Glutamatergic neuron (in vitro differentiated cells): ENCODE measurements around the gene SHROOM4. TPM values are rescaled to one million over a fixed set of nuclear protein-coding genes. Genes with fewer than 3 reads are reported as not detected.
A peak's percentile ranks its signal among the peaks of the same experiment; 100 is the strongest.

ENCODE experiments used
- DNase-seq: peaks from one replicate; pipeline ENCODE4 v3.0.0; 2022
- H3K27ac Mint-ChIP-seq: one replicate; pipeline ENCODE4 v1.8.0; 2020; ENCODE audit warnings: mild to moderate bottlenecking, mixed read lengths, inconsistent platforms; ENCODE audit not compliant: unreplicated experiment
- H3K27me3 Mint-ChIP-seq: one replicate; pipeline ENCODE4 v1.8.0; 2020; ENCODE audit warnings: mild to moderate bottlenecking, moderate library complexity, mixed read lengths, inconsistent platforms; ENCODE audit not compliant: unreplicated experiment
- H3K36me3 Mint-ChIP-seq: one replicate; pipeline ENCODE4 v1.8.0; 2020; ENCODE audit warnings: mild to moderate bottlenecking, mixed read lengths, inconsistent platforms; ENCODE audit not compliant: unreplicated experiment
- H3K4me1 Mint-ChIP-seq: one replicate; pipeline ENCODE4 v1.8.0; 2020; ENCODE audit warnings: mild to moderate bottlenecking, low read depth, mixed read lengths, inconsistent platforms; ENCODE audit not compliant: unreplicated experiment
- H3K4me3 Mint-ChIP-seq: one replicate; pipeline ENCODE4 v1.8.0; 2020; ENCODE audit warnings: mild to moderate bottlenecking, mixed read lengths, inconsistent platforms; ENCODE audit not compliant: unreplicated experiment
- H3K9me3 Mint-ChIP-seq: one replicate; pipeline ENCODE4 v1.8.0; 2020; ENCODE audit warnings: mild to moderate bottlenecking, moderate library complexity, mixed read lengths, inconsistent platforms; ENCODE audit not compliant: unreplicated experiment
- total RNA-seq: library from RNA; stranded (reverse); fragmentation: NEBNext Ultra II Directional; extraction: Animal tissue kit (Norgen Biotek cat#: 25700); gene quantifications from one replicate; pipeline ENCODE4 v1.2.1, GENCODE V29; 2021; ENCODE audit not compliant: unreplicated experiment
- TF ChIP-seq, protein P1 (sequence below): fragments of 200-600 bp; sonication (generic); IDR thresholded peaks from one replicate; pipeline ENCODE4 v1.5.0; 2021; ENCODE audit not compliant: partially characterized antibody, unreplicated experiment

SHROOM4 gene
- total RNA-seq, 1 donor from 2014 or later = 0.96 TPM

DNA sequence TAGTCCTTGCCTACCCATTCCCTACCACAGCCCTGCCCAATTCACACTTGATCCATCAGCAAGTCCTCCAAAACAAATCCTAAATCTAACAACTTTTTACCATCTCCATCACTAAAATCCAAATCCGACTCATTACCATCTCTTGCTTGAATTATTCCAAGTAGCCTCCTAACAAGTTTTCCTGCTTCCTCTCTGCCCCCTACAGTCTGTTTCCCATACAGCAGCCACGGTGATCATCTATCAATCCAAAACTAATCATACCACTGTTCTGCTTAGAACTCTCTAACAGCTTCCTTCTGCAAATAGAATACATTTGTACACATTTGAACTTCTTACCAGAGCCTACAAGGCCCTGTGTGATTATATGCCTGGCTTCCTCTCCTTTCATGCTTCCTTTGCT lies 133.0 kb downstream of the SHROOM4 start:
- no peaks in the 10 kb centered on the region for H3K27me3 Mint-ChIP-seq
- no peaks in the 10 kb centered on the region for H3K9me3 Mint-ChIP-seq
- H3K4me3 Mint-ChIP-seq = no peak overlapping the region
- peak; percentile 30 for DNase-seq
- TF ChIP-seq, protein P1, sequence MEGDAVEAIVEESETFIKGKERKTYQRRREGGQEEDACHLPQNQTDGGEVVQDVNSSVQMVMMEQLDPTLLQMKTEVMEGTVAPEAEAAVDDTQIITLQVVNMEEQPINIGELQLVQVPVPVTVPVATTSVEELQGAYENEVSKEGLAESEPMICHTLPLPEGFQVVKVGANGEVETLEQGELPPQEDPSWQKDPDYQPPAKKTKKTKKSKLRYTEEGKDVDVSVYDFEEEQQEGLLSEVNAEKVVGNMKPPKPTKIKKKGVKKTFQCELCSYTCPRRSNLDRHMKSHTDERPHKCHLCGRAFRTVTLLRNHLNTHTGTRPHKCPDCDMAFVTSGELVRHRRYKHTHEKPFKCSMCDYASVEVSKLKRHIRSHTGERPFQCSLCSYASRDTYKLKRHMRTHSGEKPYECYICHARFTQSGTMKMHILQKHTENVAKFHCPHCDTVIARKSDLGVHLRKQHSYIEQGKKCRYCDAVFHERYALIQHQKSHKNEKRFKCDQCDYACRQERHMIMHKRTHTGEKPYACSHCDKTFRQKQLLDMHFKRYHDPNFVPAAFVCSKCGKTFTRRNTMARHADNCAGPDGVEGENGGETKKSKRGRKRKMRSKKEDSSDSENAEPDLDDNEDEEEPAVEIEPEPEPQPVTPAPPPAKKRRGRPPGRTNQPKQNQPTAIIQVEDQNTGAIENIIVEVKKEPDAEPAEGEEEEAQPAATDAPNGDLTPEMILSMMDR = peak; percentile 44
- H3K4me1 Mint-ChIP-seq = no peaks in the 10 kb centered on the region
- no peaks in the 10 kb centered on the region for H3K36me3 Mint-ChIP-seq
- no peak overlapping the region for H3K27ac Mint-ChIP-seq

DNA sequence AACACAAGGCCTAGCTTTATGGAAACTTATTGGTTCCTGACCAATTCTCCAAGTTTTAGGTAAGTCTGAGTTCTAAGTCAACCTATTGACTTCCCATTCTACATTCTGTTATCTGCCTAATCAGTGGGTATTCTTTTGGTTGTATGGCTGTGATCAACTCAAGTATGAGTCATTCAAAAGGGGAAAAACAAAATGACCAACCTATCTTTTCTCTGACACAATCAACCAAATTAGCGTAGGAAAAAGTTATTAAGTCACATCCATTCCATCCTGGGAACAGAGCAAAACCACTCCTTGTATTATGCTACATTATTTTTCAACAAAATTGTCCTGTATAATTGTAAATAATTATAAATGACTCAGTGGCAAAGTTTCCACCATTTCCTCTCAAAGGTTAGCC lies 136.2 kb downstream of the SHROOM4 start:
- Mint-ChIP-seq H3K4me1 (no peaks in the 10 kb centered on the region), H3K27ac (no peak overlapping the region), H3K4me3 (no peak overlapping the region), H3K9me3 (no peaks in the 10 kb centered on the region), H3K36me3 (no peaks in the 10 kb centered on the region), H3K27me3 (no peaks in the 10 kb centered on the region)
- TF ChIP-seq, protein P1 = no peak
- no peak for DNase-seq

DNA sequence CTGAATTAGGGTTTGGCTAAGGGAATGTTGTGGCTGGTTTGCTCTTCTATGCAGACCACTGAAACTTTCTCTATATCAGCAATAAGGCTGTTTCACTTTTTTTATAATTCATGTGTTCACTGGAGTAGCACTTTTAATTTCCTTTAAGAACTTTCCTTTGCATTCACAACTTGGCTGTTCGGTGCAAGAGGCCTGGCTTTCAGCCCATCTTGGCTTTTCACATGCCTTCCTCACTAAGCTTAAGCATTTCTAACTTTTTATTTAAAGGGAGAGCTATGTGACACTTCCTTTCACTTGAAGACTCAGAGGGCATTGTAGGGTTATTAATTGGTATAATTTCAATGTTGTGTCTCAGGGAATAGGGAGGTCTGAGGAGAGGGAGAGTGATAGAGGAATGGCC lies 142.3 kb downstream of the SHROOM4 start:
- H3K27me3 Mint-ChIP-seq = no peaks in the 10 kb centered on the region
- H3K27ac Mint-ChIP-seq = no peak overlapping the region
- H3K4me1 Mint-ChIP-seq = no peaks in the 10 kb centered on the region
- no peak for DNase-seq
- H3K4me3 Mint-ChIP-seq = no peak overlapping the region
- TF ChIP-seq, protein P1 = no peak
- H3K9me3 Mint-ChIP-seq = no peaks in the 10 kb centered on the region
- H3K36me3 Mint-ChIP-seq = no peaks in the 10 kb centered on the region

DNA sequence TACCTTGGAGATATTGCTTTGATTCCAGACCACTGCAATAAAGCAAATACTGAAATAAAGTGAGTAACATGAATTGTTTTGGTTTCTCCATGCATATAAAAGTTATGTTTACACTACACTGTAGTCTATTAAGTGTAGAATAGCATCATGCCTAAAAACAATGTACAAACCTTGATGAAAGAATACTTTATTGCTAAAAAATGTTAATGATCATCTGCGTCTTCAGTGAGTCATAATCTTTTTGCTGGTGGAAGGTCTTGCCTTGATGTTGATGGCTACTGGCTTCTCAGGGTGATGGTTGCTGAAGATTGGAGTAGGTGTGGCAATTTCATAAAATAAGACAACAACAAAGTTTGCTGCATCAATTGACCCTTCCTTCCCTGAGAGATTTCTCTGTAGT lies 145.1 kb downstream of the SHROOM4 start:
- Mint-ChIP-seq H3K27me3 (no peaks in the 10 kb centered on the region), H3K9me3 (no peaks in the 10 kb centered on the region), H3K36me3 (no peaks in the 10 kb centered on the region), H3K4me1 (no peaks in the 10 kb centered on the region), H3K4me3 (no peak overlapping the region), H3K27ac (no peak overlapping the region)
- no peak for DNase-seq
- TF ChIP-seq, protein P1 = no peak

DNA sequence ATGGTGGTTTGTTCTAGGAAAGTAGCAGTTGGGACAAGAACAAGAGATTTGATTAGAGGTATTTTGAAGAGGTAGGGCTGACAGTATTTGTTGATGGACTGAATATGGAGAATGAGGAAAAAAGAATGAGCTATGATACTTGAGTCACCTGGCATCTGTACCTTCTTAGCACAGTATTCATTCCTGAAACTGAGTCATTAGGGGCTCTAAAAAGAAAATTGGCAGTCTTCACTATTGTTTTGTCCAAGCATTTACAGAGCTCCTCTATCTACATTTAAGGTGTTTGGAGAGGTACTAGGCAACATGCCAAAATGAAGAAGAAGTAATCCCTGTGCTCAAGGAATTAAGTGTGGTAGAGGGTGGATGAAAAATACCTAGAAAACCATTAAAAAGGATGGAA lies 165.8 kb downstream of the SHROOM4 start:
- H3K27ac Mint-ChIP-seq = no peak overlapping the region
- peaks cover 1% of the 10 kb centered on the region for H3K9me3 Mint-ChIP-seq
- no peak for DNase-seq
- peaks cover 4% of the 10 kb centered on the region for H3K4me1 Mint-ChIP-seq
- no peak overlapping the region for H3K4me3 Mint-ChIP-seq
- TF ChIP-seq, protein P1 = no peak
- no peaks in the 10 kb centered on the region for H3K36me3 Mint-ChIP-seq
- no peaks in the 10 kb centered on the region for H3K27me3 Mint-ChIP-seq
